Smooth muscle cell of the brain vasculature (primary cell): ENCODE data around the gene NEGR1.
"Not testable (repeated sequence)": the region's sequence is repeated elsewhere in the genome, so short reads cannot be mapped to it uniquely, and the experiment has no call there.

ENCODE experiments used
- DNase-seq: peaks from one replicate; pipeline ENCODE4 v3.0.0-alpha.2; 2012; ENCODE audit warnings: low read depth, low spot score

NEGR1 gene

DNA sequence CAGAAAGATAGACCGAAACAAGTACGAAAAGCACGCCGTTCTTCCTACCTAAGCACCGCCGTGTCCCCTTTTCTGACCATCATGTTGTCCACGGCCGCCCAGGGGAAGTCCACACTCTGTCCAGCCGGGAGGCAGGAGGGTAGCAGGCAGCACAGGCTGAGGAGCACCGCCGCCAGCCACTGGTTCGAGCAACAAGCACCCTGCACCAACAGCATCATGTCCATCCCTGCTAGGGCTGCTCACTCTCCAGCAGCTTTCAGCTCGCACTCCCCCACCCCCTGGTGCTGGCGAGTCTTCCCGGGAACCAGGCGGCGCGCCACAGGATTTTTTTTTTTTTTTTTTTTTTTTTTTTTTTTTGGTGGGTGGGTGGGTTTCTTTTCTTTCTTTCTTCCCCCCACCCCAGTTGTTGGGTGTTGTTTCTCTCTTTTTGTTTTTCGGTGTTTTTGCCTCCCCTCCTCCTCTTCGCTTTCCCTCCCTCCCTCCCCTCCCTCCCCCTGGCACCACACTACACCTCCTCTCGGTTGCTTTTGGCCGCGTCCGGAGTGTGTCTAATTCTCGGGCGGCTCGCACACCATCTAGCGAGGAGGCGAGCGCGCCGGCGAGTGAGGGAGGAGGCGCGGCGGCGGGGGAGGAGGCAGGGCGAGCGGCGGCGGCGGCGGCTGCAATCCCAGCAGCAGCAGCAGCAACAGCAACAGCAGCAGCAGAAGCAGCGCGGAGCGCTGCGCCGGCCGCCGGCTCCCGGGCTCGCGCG is at the start of gene NEGR1:
NEGR1 (minus strand) TSS at position 269 of the 751 bp plus-strand sequence.
- peak; percentile 75 for DNase-seq

DNA sequence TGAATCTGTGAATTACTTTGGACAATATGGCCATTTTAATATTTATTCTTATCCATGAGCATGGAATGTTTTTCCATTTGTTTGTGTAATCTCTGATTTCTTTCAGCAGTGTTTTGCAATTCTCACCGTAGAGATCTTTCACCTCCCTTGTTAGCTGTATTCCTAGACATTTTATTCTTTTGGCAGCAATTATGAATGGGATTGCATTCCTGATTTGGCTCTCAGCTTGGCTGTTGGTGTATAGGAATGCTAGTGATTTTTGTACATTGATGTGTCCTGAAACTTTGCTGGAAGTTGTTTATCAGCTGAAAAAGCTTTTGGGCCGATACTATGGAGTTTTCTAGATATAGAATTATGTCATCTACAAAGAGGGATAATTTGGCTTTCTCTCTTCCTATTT is 44.2 kb upstream of the NEGR1 start:
- no peak for DNase-seq

DNA sequence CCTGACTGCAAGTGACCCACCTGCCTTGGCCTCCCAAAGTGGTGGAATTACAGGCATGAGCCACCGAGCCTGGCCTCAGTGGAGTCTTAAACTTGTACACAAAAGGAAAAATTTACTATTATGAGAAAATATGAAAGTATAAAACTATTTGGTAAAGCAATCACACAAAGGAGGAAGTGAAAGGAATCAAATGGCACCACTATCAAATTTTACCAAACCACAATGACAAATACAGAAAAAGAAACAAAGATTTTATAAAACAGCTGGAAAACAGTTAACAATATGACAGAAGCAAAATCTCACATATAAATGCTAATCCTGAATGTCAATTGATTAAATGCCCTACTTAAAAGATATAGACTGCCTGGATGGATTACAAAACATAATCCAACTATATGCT is 42.1 kb upstream of the NEGR1 start:
- DNase-seq, result no peak

DNA sequence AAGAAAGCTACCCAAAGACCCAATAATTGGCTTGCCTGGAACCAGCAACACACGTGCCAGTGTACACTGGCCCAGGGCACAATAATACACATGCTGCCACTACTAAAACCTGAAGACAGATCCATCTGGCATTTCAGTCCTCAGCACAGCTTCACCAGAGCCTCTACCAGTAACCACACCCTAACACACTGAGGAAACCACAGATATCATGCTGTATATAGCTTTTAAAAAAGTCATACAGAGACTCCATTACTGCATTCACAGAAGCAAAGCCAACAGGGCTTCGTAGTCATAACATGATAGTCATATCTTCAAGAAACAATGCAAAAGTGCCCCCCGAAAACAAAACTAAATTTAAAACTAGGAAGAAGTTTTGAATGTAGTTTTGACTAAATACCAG is 40.6 kb upstream of the NEGR1 start:
- DNase-seq, result no peak

DNA sequence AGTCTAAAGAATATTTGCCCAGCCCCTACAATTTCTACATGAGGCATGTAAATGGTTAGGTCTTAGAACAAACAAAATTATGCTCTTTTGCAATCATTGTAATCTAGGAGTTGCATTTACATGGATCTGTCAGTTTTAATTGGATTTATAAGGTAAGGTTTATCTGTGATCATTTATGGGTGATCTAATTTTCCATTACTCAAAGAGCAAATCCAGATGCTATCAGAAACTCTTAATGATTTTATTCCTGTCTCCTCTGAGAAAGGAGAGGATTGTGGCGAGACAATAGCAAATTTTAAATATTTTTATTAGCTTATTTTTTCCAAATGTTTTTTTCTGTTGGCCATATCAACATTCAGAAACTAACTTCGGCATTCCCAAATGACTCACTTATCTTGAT is 14.2 kb upstream of the NEGR1 start:
- no peak for DNase-seq

DNA sequence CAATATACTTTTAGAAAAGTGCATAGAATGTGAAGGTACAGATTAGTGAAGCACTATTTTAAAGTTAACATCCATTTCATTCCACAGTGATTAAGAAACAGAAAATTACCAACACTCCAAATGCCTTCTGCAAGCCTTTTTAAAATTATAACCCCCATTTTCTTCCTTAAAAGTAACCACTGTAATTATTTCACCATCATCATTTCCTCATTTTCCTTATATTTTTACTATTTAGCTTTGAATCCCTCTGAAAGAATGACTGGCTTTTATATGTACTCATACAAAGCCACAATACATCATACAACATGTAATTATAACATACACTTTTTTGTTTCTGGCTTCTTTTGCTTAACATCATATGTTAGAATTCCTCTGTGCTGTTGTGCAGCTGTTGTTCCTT is 6.5 kb upstream of the NEGR1 start:
- no peak for DNase-seq

DNA sequence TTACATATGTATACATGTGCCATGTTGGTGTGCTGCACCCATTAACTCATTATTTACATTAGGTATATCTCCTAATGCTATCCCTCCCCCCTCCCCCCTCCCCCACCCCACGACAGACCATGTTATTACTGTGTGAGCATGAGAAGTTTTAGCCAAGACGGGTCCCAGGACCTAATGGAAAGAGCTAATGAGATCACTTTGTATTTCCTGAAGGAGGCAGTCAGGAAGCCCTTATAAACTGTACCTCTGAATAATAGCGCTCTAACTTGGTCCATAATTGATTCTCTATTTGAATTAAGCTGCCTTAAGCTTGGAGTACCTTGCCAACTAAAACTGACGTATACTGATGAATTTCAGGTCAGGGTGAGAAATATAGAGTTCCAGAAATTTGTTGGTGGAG is 4.1 kb upstream of the NEGR1 start:
- DNase-seq, result no peak

DNA sequence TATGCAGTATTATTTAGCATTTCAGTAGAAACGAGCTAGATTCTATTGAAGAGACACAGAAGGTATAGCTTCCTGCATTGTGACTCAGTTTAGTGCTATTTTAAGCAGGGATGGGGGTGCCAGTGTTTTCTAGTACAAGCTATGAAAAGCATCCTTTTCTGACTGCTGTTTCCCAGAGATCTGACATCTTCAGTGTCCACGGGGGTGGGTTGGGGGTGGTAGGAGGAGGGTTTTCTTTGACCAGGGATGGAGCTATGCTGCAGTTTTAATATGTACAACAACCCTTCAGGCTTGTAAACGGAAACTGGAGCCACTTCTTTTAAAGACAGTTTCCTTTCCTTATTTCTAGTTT is 2.7 kb upstream of the NEGR1 start:
- peak; percentile 43 for DNase-seq

DNA sequence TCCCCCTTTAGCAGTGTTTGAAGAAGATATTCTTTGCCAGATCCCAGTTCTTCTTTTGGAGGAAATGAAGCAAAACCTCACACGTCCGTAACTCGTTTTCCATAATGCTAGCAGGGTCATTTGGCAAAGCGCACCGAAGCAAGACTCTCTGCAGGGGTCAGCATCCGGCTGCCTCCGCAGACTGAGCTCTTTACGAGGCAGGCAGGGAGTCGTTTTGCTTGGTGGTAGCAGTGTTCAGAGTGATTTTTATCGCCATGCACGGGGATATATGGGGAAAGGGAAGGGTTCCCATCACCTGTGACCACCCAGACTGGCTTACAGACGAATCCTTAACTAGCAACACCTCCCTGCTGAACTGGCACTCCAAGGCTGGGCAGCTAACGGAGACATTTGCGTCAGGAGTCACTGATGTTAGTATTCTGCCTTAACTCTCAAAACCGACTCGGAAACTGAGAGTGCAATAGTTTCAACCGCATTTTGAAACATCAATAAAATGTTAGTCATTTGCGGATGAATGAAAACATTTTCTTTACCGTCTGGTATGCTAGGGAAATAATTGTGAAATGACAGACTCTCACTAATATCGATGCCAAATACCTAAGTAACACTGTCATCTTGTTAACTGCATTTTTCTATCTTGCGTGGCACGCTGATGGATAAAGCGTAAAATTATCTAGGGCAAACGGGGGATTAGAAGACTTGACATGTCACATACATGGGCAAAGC is 2.2 kb upstream of the NEGR1 start:
- DNase-seq, result peak; percentile 43

DNA sequence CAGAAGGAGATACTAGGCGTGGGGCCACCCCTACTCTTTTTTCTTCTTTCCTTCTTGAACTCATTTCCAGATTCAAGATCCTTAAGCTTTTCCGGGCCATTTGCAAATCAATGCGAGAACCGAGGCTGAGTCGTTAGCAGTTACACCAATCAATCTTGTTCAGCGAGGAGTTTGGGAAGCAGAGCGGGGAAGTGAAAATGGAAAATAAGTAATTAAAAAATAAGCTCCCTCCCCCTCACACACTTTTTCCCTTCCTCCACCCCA is 1.7 kb upstream of the NEGR1 start:
- no peak for DNase-seq

DNA sequence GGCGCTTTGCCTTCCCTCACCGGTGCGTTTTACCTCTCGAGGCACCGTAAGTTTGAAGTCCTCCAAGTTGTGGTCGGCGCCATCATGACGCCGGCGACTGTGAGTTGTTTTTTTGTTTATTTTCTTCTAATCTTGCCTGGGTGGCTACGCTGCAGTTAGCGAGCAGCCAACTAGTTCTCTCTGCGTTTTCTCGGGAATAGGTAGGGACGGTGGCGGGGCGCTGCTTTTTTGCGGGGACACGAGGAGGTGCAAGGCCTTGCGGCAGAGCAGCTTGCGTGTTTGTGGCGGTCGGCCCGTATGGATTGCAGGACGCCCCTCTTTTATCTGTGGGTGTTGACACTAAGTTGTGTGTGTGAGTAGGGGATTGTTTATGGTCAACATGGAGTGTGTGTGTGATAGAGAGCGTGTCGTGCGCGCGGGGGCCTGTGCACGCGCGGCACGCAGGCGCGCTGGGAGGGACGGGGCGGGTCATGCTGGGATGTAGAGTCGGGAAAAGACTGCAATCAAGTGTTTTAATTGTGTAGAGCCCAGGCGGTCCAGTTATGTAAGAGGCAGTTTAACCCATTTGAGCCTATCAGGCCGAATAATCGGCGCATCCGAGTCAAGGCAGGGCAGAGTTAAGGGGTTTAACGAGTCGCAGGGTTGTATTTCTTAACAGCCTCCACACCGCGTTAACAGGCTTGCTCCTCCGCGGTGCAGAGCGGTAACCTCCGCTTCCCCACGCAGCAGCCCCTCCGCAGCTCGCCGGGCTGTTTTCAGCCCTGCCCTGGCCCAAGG is 1.2 kb upstream of the NEGR1 start:
- peak; percentile 47 for DNase-seq

DNA sequence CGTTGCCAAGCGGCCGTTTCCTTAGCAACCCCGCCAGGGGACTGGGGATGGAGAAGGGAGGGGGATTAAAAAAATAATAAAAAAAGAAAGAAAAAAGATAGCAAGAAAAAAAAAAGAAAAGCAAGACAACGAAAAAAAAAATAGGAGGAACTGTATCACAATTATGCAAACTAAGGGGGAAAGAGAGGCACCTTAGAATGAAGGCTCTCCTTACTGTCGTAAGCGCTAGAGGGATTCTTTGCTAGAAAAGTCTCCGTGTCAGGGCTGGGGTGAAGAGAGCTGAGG is 625 bp upstream of the NEGR1 start:
- no peak for DNase-seq

DNA sequence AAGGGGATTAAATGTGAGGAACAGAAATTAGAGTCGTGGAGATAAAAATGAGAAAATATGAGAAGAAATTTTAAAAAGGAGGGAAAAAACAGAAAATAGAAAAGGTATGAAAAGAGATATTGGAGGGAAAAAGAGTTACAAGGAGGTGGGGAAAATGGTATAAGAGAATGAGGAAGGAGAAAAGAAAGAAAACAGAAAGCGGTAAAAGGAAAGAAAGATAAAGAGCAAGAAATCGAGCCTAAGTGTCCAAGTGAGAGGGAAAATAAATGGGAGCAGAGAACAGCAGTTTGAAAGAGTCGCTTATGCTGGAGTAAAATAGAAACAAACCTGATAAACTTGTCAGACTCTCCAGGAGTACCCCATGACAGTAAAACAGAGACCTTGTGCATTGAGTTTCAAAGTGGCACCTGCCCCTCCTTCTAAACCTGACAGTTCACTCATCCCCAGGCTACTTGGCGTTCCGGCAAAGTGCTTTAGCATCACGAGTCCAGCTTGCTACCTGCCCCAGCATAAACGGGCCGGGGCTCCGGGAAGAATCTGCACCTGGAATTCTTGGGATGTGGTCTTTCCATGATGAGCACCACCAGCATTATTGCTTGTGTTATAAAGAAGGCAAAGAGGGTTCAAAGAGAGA is 585 bp downstream of the NEGR1 start:
- no peak for DNase-seq

DNA sequence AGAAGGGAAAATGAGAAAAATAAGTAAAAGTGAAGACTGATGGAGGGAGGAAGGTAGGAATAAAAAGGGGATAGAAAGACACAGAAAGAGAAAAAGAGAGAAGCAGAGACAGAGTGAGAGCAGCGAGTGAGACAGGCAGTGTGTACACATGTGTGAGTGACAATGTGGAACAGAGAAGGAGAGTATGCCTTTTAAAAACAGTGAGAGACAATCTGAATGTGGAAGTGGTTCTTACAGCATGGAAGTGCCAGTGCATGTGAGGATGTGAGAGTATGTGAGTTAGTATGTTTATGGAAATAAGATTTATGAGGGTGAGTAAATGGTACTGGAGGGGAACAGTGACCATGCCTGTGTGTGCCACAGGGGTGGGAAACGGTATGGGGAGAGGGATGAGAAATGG is 1.2 kb downstream of the NEGR1 start:
- no peak for DNase-seq

DNA sequence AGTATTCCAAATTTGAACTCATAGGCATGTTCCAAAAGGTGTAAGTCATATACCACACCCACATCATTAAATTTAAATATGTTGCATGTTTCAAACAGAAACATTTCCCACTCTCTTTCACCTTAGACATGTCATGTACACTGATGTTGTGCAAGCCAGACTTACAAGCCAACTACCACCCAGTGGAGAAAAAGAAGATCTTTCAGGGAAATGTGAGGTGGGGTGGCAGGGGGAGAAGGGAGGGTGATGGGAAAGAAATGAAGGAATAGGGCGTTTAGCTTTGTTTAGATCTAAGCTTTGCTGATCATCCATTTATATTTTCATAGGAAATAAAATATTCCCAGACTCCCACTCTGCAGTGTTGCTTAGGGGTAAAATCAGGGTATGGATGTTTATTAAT is 1.6 kb downstream of the NEGR1 start:
- no peak for DNase-seq

DNA sequence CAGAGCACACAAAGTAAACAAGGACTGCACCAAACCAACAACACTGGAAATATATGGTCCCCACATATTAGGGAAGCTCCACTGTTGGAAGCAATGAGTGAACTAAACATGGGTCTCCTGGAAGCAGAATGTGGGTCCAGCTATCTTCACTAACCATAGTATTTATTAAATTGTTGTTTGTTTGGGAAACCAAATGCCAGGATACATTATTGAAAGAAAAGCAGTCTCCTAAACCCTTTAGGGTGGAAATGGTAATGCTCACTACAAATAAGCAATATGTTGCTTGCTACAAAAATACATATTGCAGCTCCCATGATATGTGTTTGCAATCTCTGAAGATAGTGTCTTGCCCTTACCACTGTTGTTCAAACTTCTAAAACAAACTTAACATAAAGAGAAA is 2.2 kb downstream of the NEGR1 start:
- no peak for DNase-seq

DNA sequence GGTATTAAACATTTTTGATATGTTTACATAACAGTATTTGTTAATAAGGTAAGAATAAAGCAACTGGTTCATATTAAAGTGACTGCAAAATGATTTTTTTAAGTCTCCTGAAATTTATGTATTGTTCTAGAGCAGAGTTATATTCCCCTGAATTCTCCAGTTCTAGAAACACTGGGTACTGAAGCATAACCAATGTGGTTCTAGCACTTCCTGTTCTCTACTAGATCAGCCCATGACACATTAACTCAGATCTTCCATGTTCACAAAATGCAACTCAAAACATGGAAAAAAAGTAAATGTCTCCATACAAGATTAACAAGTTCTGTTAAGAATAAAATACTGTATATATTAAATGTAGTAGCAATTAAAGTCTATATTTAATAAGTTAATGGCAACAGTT is 3.9 kb downstream of the NEGR1 start:
- no peak for DNase-seq

DNA sequence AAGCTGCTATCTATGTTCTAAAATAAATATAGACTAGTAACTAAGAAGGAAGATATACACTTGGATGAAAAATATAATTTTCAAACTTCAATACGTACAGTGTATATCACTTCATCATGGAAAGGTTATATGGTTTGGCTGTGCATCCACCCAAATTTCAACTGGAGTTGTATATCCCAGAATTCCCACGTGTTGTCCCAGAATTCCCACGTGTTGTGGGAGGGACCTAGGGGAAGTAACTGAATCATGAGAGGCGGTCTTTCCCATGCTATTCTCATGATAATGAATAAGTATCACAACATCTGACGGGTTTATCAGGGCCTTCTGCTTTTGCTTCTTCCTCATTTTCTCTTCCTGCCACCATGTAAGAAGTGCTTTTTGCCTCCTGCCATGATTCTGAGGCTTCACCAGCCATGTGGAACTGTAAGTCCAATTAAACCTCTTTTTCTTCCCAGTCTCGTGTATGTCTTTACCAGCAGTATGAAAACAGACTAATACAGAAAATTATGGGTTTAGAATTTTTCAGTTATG is 10.7 kb downstream of the NEGR1 start:
- no peak for DNase-seq

DNA sequence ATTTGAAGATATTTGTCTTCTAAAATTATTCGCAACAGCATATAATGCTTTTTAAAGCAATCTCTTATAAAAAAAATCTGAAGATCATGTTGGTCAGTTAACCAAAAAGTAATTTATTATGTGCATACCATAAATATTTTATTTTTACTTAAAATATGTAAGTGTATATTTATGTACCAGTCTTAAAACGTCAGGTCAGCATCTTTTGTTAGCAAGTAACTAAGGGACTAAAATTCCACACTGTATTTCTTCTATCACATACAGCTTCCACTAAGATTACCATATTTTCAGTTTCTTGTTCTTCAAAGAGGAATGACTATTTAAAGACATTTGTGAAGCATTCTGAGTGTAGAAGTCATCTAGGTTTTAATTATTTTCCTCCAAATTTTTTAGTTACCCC is 19.6 kb downstream of the NEGR1 start:
- DNase-seq, result no peak

DNA sequence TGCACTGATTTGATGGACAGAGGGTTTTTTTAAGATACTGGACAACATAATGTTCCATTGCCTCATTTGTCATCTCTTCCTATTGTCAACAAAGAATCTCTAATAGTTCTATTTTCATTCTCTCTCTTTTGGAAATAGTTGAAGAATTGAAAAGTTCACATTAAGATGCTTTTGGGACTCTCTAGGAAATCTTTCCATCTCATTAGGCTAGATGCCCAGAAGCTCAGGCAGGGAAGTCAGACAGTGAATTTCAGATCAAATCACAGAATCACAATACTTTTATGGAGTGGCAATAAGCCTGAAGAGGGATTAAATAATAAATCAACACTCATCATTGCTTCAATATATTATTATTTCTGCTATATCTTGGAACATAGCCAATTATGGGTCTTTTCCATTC is 29.2 kb downstream of the NEGR1 start:
- no peak for DNase-seq

DNA sequence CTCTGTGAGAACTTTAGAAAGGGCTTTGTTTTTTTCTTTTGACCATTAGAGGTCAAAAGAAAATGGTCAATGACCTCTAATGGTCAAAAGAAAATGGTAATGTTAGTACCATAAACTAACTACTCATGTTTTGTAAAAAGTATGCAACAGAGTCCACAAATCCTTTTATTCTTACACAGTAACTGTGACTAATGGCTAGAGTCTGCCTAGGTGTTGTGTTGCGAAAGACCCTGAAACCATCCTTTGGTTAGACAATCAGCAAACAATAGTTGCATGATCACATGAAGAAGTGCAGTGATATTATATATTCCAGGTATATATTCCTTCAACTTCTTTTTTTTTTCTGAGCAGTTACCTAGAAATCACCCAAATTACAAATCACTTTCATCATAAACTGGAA is 40.9 kb downstream of the NEGR1 start:
- no peak for DNase-seq

DNA sequence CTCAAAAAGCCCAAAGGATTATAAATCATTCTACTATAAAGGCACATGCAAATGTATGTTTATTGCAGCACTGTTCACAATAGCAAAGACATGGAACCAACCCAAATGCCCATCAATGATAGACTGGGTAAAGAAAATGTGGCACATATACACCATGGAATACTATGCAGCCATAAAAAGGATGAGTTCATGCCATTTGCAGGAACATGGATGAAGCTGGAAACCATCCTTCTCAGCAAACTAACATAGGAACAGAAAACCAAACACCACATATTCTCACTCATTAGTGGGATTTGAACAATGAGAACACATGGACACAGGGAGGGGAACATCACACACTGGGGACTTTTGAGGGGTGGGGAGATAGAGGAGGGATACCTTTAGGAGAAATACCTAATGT is 46.4 kb downstream of the NEGR1 start:
- not testable (repeated sequence) for DNase-seq

DNA sequence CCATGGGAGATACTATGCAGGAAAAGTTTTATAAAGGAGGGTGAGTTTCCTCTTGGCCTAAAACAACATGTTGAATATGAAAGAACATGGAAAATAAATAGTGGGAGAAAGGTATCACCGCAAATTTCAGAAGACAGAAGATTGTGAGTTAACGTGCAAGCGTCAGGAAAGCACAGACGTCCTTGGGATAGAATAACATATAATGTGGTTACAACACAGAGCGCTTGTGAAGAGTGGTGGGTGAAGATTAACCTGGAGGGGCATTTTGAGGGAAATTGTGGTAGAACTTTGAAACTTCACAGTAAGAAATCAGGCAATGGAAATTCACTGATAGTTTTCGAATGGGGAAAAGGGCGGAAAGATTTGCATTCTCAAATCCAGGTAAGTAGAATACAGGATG is 47.3 kb downstream of the NEGR1 start:
- DNase-seq, result no peak
